Stromal cell of bone marrow (primary cell): ENCODE results near the gene QRICH2.
"Not testable (repeated sequence)": the region's sequence is repeated elsewhere in the genome, so short reads cannot be mapped to it uniquely, and the experiment has no call there.

Experiments
- DNase-seq: peaks from one replicate; pipeline ENCODE4 v3.0.0-alpha.2; 2012; ENCODE audit warnings: low read depth

Gene QRICH2

GRCh38 chr17:76326306-76326705 is 18.2 kb upstream of the QRICH2 start:
- DNase-seq: no peak

GRCh38 chr17:76318586-76318985 is 10.5 kb upstream of the QRICH2 start:
- DNase-seq: no peak

GRCh38 chr17:76317535-76317934 is 9.5 kb upstream of the QRICH2 start:
- DNase-seq: no peak

DNA sequence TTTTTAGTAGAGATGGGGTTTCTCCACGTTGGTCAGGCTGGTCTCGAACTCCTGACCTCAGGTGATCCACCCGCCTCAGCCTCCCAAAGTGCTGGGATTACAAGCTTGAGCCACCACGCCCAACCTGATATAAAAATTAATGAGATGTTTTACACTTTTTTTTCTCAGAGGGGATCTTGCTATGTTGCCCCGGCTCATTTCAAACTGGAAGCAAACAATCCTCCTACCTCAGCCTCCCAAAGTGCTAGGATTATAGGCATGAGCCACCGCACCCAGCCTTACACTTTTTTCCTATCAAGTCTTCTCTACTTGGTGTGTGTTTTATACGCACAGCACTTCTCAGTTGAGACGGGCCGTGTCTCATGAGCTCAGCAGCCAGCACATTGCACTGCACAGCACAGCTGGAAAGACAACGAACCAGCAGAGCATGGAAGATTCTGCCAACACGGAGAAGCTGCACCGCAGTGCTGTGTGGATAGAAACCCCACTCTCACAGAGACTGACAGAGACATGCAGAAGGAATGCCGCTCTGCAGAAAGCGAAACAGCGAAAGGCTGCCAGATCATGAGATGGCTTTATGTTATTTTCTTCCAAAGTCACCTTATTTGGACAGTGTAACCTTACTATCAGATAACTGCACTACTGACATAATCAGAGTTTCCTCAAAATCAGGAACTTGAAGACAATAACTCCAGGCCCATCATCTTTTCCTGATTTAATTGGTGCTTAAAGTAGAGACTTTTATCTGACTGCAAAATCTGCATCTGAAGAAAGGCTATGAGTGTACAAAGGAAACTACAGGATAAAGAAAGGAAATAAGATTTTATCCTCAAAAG is 6.5 kb upstream of the QRICH2 start:
- DNase-seq: no peak

DNA sequence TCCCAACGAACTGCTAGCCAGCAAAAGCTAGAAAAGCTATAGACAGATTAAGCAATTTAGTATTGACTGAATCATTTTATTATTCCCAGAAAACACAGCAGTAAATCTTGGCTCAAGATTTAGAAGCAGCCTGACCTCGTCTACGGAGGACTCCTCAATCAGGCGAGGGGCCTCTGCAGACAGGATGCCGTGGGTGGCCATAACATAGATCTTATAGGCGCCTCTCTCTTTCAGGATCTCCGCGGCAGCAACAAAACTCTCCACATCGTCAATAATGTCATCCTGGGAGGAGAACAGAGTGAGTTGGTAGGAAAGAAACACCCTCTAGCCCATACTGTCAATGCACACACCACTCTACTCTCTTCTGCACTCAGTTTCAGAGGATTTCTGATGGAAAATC is 4.7 kb upstream of the QRICH2 start:
- no peak for DNase-seq

- no peak for DNase-seq
Observed at GRCh38 chr17:76309461-76309860, 1.4 kb upstream of the QRICH2 start.

DNA sequence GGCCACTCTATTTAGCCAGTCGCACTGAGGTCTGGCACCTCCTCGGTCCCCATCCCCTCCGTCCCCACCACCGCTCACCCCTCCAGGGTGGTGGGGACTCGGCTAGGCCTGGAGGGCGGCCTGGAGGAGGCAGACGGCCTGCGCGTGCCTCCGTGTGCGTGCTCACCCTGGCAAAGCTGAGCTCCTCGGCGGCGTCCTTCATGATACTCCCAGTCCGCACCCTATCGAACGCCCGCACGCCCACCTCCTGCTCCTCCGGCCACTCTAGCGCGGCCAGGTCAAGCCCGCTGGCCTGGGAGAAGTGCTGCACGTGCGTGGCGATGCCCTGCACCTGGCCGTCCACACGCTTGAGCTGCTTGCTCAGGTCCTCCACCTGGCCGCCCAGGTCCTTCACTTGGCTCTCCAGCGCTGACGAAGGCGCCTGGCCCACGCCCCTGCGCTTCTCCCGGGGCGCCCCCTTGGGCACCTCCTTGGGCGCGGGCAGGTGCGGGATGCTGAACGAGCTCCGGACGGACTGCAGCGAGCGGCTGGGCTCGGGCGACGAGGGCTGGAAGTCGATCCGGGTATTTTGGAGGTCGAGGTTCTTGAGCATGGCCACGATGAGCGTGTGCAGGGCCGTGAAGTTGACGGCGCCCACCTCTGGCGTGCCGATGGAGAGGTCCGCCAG is 644 bp downstream of the QRICH2 start:
- DNase-seq: no peak

GRCh38 chr17:76305135-76305454 is 3.0 kb downstream of the QRICH2 start:
- DNase-seq: not testable (repeated sequence)

- no peak for DNase-seq
Observed at GRCh38 chr17:76304226-76305134, 3.6 kb downstream of the QRICH2 start.

DNA sequence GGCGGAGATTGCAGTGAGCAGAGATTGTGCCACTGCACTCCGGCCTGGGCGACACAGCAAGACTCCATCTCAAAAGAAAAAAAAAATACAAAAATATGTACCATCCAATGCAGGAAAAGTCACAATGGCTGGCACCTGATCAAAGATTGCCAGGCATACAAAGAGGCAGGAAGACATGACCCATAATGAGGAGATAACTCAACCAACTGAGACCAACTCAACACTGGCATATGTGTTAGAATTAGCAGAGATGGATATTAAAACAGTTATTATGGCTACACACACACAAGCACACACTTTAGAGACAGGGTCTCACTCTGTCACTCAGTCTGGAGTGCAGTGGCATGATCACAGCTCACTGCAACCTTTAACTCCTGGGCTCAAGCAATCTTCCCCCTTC is 10.6 kb downstream of the QRICH2 start:
- no peak for DNase-seq

DNA sequence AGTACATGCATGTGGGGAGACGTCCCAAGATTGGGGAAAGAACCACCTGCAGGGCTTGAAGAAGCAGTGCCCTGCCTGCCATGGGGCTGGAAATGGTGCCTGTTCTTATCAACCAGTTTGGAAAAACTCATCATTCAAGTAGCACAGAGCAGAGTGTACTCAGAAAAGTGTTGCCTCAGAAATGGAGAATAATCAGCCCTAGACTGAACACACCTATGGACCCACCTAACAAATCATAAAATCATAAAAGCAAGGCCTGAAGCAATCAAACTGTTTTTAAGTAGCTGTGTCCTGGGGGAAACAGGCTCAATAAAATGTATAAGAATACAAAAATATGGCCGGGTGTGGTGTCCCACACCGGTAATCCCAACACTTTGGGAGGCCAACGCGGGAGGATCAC is 11.2 kb downstream of the QRICH2 start:
- DNase-seq: no peak

DNA sequence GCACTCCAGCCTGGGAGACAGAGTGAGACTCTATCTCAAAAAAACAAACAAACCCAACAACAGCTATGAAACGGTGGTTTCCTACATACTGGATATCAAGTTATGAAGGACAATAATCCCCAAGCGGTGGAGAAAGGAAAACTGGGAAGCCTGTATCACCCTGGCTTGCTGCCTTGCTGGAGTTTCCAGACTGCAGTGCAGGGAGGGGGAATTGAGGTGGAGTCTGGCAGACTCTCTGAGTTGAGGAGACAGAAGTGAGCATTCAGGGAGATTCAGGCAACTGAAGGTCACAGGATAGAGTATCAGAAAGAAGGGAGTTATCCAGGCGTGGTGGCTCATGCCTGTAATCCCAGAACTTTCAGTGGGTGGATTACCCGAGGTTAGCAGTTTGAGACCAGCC is 11.9 kb downstream of the QRICH2 start:
- DNase-seq: peak; percentile 7

DNA sequence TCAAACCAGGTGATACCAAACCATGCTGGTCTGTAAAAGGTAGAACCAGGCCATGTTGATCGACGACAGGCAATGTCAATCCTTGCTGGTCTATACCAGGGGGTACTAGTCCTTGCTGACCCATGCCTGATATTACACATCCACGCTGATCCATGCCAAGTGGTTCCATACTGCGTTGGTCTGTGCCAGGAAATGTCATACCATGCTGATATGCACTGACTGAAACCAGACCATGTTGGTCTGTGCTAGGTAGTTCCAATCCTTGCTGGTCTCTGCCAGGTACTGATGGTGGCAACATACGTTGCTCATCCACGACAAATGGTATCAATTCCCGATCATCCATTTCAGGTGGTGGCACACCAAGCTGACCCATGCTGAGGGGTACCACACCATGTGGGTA is 15.0 kb downstream of the QRICH2 start:
- DNase-seq: no peak

GRCh38 chr17:76292567-76292966 is 15.5 kb downstream of the QRICH2 start:
- DNase-seq: no peak

DNA sequence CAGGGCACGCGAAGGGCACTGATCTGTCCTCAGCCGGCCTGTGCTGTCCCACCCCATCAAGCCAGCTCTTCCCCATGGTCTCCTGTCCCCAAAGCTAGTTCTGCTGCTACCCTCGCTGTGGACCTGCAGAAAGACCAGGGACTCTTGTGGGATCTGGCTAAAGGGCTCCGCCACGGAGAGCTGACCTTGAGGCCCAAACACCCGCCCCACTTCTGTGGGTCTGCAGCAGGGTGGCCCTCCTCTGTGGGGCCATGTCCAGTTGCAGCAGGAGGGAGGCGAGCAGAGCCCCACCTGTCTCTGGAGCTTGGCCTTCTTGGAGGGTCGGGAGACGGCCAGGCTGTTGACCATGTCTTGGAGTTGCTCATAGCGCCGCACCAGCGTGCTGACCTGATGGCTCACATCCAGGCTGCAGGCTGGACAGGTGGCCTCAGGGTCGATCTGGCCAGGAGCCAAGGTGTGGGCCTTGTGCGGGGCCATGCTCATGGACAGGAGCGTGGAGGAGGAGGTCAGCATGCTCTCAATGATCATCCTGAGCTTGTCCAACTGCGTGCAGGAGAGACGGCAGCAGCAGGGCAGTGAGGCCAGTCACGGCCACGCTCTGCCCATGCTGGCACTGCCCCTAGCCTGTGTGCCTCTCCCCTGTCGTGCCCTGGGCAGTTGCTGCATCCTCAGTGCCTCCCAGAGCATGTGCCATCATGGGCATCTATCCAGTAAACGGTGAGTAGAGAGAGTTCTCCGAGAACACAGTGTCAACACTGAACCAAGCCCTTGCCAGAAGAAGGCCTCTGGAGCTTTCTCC is 26.3 kb downstream of the QRICH2 start:
- no peak for DNase-seq

- no peak for DNase-seq
Observed at GRCh38 chr17:76280650-76281049, 27.4 kb downstream of the QRICH2 start.

DNA sequence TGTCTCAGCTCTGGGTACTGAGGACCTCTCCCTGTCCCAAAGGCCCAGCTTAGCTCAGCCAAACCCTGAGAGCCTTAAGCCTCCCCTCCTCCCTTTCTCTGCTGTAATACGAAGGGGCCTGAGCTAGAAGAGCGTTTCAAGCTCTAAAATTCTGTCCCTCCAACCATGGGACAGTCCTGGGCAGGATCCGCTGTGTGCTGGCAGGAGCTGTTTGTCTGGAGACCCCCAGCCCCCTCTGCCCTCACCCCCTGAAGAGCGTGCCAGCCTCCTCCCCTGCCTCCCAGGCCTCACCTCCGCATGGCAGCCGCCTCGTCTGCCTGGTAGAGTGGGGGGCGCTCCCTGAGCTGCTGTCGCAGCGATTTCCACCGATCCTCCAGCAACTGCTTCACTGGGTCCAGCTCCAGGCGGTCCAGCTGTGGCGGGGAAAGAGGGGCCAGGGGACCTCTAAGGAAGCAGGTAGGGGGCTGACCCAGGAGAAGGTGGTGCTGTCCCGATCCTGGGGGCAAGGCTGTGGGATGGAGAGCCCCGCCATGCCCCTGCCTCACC is 28.3 kb downstream of the QRICH2 start:
- DNase-seq: no peak

GRCh38 chr17:76278952-76279741 is 28.9 kb downstream of the QRICH2 start:
- DNase-seq: peak; percentile 44

DNA sequence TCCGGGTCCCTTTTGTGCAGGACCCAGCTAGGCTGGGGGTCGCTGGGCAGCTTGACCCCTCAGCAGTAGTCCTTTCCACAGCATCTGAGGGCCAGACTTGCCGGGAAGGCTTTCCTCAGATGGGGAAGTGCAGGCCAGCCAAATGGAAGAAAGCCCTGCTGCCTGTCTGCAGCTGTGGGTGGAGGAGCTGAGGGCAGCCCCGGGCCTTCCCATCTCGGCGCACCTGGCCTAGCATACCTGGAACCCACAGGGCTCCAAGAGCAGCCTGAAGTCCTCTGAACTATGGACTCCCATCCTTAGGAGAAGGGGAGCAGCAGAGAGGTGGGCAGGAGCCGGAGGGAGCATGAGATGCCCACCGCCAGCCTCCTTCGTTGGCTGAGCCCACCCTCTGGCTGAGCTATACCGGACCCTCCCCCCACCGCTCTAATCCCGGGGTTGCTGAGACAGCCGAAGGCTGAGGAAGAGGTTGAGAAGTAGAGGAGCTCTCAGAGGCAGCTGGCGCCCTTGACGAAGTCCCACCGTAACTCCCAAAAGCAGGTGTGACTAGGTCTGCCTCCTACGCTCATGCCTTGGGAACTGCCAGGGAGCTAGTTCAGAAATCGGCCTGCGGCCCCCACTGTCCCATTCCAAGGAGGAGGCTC is 29.7 kb downstream of the QRICH2 start:
- no peak for DNase-seq
